HG03135 (cell line): ENCODE results near the gene UBE4A.
A peak's percentile ranks its signal among the peaks of the same experiment; 100 is the strongest.
"Not testable (repeated sequence)": the region's sequence is repeated elsewhere in the genome, so short reads cannot be mapped to it uniquely, and the experiment has no call there.

Experiments used
- ATAC-seq: cut with Tn5 transposase; IDR thresholded peaks from one replicate; pipeline ENCODE4 v1.9.1; 2021; ENCODE audit warnings: mild to moderate bottlenecking, moderate library complexity; ENCODE audit not compliant: unreplicated experiment

Gene UBE4A

GRCh38 chr11:118401151-118401879 lies 41.9 kb downstream of the UBE4A start, which contains the start of gene ATP5MG:
TSS of gene ATP5MG (plus strand) at chr11:118401606. CDS start at chr11:118401666, 60 bp downstream.
- peak; percentile 53 for ATAC-seq

- peak; percentile 11 for ATAC-seq
These were observed 42.6 kb downstream of the UBE4A start for GRCh38 chr11:118401880-118402590.

- not testable (repeated sequence) for ATAC-seq
These were observed 43.2 kb downstream of the UBE4A start for GRCh38 chr11:118402594-118402993.

GRCh38 chr11:118406599-118407166 lies 47.3 kb downstream of the UBE4A start:
- no peak for ATAC-seq

DNA sequence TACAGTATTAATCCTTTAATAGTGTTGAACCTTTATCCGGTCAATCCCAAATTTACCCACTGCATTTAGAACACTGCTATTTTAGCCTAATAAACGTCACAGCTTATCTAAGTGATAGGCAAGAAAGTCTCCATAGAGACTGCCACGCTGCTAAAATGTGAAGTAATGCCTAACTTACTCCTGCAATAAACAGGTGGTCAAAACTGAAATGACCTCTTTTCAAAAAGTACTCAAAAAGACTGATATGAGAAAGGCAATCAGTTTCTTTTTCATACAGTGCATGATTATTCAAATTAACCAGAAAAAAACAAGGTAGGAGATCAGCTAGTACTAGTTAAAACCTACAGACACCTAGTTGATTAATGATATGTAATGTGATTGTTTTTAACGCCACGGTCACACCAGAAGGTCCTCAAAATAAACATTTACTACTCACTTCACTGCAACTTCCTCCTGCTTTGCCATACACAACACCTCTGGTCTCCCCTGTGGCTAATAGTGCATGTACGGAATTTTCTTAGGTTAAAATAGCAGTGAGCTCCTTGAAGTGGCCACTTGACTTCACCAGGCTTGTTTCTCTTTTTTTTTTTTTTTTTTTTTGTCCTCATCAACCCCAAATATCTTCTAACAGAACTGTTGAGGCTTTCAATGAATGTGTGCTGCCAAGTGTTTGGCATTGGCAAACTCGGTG lies 50.8 kb downstream of the UBE4A start:
- ATAC-seq, result peak; percentile 64

DNA sequence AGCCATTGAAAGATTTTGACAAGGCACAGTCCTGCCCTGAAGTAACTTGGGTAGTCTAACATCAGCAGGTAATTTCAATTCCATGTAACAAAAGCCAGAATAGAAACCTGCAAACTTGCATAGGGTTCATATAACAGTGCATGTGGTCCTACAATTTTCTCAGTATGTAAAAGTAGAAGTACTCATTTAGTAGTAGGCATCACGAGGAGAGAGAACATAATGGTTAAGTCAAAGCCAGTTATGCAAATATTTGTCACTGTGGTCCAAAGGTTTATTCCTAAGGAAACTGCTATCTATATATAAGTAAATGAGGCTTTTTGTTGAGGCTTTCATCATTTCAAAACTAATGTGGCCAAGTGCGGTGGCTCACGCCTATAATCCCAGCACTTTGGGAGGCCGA lies 52.1 kb downstream of the UBE4A start:
- no peak for ATAC-seq

DNA sequence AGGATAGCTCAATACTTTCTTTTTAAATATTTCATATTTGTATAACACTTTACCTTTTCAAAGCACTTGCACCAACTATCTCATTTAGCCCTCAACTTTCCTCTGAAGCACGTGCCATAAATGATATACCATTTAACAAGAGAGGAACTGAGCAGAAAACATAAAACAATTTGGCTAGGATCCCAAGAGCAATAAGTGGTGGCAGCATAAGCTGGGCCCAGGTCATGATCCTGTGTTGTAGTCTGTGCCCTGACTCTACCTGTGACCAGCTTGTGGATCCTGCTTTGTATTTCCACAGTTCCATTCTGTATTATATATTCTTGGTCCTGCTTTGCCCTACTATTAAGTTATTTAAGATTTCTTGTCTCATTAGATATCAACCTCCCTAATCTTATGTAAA lies 53.5 kb downstream of the UBE4A start:
- no peak for ATAC-seq

DNA sequence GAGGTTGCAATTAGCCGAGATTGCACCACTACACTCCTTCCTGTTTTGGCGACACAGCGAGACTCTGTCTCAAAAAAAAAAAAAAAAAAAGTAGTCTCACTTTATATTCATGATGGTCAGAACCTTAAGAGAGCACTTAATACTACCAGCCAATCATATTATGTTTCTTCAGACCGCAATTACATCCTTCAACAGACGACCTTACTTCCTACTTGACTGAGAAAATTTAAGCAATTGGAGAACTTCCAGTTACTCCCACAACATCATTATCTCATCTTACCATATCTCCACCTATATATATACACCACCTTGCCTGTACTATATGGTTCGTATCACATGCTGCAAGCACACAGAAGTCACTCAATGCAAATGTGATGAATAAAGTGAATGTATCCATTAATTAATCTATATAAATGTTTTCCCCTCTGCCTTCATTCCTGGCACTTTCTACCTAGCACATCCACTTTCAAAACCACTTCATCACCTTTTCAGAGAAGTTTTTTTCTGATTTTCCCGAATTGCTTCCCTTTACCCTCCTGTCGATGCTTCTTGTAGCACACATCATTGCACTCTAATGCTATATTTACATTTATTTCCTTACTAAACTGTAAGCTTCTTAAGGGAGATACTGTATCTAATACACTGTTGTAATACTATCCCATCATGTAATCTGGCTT lies 55.8 kb downstream of the UBE4A start:
- ATAC-seq, result no peak

DNA sequence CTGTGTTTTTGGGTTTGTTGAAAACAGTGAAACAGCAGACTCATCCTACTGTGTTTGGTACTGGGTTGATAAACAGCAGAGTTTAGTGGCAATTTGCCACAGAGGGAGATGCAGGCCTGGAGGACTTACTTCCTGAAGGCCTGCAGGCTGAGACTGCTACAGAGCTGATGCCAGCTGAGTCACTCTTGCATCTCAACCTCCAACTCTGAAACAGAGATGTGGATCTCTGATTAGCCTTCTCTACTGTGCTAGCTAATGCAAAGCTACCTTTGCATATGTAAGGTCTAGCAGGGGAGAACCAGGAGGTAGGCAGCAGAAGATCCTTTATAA lies 56.3 kb downstream of the UBE4A start:
- ATAC-seq, result no peak

GRCh38 chr11:118416900-118417299 lies 57.5 kb downstream of the UBE4A start:
- not testable (repeated sequence) for ATAC-seq

- no peak for ATAC-seq
These were observed 58.4 kb downstream of the UBE4A start for GRCh38 chr11:118417801-118418200.

GRCh38 chr11:118418766-118419165 lies 59.4 kb downstream of the UBE4A start:
- no peak for ATAC-seq

GRCh38 chr11:118427707-118428106 lies 68.3 kb downstream of the UBE4A start:
- ATAC-seq, result no peak

- no peak for ATAC-seq
These were observed 71.6 kb downstream of the UBE4A start for GRCh38 chr11:118430956-118431355.

DNA sequence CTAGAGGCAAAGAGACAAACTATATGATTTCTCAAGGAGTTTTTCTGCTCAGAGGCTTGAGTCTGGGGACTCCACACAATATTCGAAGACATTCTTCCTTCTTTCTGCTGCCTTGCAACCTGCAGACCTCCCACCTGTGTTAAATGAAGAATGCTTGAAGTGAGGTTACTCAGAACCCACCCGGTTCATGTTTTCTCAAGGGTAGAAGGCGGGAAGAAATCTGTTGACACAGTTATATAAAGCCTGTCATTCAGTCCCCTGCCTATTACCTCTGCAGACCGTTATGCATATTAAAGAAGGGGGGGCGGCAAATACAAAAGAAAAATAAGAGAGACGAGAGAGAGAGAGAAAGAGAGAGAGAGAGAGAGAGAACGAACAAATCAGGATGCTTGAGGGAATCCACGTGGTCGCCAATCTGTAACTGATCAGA lies 74.7 kb downstream of the UBE4A start:
- no peak for ATAC-seq

GRCh38 chr11:118434553-118435289 lies 75.3 kb downstream of the UBE4A start:
- ATAC-seq, result no peak

GRCh38 chr11:118435290-118435892 lies 76.0 kb downstream of the UBE4A start:
- peak; percentile 28 for ATAC-seq

GRCh38 chr11:118435893-118436624 lies 76.7 kb downstream of the UBE4A start, which contains the start of gene KMT2A:
TSS of gene KMT2A (plus strand) at chr11:118436492. CDS start at chr11:118436513, 21 bp downstream.
- ATAC-seq, result peak; percentile 46

DNA sequence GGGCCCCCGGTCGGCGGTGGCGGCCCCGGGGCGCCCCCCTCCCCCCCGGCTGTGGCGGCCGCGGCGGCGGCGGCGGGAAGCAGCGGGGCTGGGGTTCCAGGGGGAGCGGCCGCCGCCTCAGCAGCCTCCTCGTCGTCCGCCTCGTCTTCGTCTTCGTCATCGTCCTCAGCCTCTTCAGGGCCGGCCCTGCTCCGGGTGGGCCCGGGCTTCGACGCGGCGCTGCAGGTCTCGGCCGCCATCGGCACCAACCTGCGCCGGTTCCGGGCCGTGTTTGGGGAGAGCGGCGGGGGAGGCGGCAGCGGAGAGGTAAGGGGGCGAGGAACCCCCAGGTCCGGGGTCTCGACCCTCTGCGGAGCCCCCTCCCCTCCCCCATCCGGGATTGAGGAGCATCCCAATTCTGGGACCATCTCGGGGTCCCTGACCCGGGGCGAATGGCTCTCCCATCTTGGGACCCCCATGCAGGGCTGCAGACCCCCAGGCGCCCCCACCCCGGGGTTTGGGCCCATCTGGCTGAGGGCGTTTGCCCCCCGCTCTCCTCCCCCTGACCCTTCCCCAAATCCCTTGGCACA lies 77.3 kb downstream of the UBE4A start:
- no peak for ATAC-seq
